ENCODE results near the gene CMBL. TPM values are rescaled to one million over a fixed set of nuclear protein-coding genes. Genes with fewer than 3 reads are reported as not detected.
A peak's percentile ranks its signal among the peaks of the same experiment; 100 is the strongest.
"Not testable (repeated sequence)": the region's sequence is repeated elsewhere in the genome, so short reads cannot be mapped to it uniquely, and the experiment has no call there.

Gene CMBL
- polyA plus RNA-seq, 3 donors, result 41.2 to 52.2 (median 41.6) TPM

DNA sequence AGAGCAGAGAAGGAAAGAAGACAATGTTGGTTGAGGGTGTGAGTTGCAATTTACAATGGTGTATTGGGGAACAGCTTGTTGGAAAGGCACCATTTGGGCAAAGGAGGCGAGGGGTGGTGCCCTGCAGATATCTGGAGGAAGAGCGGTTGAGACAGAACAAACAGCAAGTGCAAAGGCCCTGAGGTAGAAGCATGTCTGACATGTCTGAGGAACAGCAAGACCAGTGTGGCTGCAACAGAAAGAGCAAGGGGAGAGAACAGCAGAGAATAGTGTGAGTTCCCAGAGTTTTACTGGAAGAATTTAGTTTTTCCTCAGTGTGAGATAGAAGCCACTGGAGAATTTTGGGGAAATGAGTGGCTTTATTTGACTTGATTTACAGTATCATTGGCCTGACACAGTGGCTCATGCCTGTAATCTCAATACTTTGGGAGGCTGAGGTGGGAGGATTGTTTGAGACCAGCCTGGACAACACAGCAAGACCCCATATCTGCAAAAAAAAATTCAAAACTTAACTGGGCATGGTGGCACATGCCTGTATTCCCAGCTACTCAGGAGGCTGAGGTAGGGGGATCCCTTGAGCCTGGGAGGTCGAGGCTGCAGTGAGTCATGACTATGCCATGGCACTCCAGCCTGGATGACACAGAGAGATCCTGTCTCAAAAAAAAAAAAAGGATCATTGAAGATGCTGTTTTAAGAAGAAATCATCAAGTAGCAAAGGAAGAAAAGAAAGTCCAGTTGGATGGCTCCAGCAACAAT is 13.6 kb downstream of the CMBL start:
- DNase-seq (ENCODE audit: extremely low read depth in 1 of 11, low read depth in 9 of 11, low spot score in 4 of 11), result no peak

DNA sequence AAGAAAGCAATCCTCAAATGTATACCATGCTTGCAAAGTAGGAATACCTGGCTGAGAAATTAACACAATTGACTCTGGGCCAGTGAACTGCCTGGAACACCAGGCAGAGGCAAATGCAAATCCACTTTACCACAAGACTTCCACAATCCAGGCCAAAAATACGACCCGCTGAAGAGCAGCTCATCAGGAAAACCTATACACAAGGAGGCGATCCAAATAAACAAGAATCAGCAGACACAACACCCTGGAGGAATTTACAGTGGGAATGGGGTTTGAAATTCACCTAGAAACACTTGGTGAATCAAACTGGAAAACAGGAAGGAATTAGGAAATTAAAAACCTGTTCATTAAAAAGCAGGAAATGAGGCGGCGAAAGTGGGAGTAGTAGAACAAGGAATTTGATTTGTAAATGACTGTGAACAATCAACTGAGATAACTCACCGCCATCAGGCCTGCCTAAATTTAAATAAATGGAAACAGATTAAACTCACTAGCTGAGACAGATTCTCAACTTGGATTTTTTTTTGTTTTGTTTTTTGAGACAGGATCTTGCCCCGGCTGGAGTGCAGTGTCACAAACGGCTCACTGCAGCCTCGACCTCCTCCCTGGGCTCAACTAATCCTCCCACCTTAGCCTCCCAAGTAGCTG is 15.9 kb downstream of the CMBL start:
- DNase-seq (ENCODE audit: extremely low read depth in 1 of 11, low read depth in 9 of 11, low spot score in 4 of 11), result no peak

DNA sequence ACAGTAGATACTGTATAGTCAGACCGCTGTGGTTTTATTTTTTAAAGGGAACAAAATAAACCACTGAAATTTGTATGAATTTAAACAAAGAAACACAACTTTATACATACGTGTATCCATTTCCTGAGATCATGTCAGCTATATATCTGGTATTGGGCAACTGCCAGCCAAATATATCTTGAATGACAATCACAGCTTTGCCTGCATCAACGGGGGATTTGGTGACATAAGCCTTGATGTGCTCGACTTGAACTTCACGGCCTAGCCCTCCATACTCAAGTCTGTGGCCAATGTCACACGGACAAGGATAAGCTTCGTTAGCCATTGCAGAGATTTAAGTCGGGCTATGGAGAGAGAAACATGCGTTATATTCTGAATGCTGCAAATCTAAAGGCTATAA is 17.3 kb downstream of the CMBL start:
- no peak for DNase-seq (ENCODE audit: extremely low read depth in 1 of 11, low read depth in 9 of 11, low spot score in 4 of 11)

DNA sequence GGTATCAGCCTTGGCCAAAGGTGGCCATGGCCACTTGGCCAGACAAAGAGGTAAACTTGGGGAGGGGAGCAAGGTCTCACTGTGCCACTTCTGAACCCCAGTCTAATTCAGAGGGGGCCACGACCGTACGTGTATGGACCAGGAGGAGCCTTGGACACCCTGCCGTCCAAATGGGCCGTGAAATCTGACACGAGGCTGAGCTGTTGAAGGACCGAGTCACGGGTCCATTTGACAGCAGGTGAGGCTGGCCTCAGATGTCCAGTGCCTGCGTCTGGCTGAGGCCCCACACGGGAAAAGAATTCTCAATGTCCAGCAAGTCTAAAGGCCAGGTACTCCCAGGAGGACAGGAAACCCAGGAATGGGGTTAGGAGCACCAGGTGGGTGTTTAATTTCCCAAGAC is 17.7 kb downstream of the CMBL start:
- no peak for DNase-seq (ENCODE audit: extremely low read depth in 1 of 11, low read depth in 9 of 11, low spot score in 4 of 11)

DNA sequence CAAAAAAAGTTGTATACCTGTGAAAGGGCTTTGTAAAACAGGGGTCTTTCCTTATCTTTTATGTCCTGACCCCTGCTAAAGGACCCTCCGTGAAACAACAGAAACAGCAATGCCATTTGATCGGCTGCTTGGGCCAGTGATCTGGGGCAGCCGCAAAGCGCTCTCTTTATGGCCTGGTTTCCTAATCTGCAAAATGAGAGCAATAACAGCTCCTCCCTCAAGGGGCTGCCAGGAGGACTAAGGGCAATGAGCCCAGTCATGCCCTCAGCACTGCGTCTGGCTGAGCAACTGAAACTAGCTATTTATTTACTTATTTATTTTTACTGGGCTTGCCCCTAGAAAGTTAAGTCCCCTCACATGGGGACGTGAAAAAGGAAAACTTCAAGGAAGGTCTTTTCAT is 18.3 kb downstream of the CMBL start:
- no peak for DNase-seq (ENCODE audit: extremely low read depth in 1 of 11, low read depth in 9 of 11, low spot score in 4 of 11)

DNA sequence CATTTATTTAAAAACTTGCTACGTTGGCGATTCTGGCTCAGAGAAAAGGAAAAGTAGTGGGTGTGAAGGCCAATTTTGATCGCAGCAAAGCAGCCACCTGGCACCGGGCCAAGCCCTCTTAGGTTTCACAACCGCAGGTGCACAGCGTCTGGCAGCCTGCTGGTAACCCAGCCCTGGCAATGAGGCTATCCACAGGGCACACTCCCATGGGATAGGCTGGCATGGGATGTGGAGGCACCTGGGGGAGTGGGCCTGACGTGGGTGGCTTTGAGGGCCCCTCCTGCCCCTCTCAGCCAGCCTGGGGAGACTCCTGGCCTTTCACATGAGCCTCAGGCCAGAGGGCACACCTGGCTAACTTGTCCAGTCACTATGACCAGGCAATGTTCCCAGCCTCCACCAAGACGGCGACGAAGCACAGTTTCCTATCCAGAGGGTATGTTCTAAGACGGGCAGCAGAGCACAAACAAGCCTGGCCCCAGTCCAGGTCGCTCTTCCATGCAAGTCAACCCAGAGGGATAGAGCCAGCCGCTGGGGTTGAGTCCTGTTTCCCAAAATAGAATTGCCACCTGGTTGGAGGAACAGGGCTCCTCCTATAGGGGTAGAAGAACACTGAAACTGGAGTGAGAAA is 19.0 kb downstream of the CMBL start:
- peak in 8 of 11 donors; percentile 48 to 72 (median 62) for DNase-seq (ENCODE audit: extremely low read depth in 1 of 11, low read depth in 9 of 11, low spot score in 4 of 11)

DNA sequence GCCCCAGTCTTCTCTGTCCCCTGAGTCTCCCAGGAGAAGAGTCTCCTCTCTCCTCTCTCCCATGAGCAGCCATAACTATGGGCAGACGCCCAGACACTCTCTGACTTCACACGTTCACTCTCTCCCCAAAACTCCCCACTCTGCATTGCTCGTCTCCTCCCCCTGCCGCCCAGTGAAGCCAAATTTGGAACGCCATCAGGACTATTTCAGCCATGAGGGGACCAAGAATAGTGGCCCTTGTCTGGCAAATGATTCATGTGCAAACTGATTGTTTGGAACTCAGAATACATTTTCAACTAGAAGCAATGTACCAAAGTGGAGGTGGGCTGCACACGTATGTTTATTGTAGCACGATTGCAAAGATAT is 20.9 kb downstream of the CMBL start:
- no peak for DNase-seq (ENCODE audit: extremely low read depth in 1 of 11, low read depth in 9 of 11, low spot score in 4 of 11)

DNA sequence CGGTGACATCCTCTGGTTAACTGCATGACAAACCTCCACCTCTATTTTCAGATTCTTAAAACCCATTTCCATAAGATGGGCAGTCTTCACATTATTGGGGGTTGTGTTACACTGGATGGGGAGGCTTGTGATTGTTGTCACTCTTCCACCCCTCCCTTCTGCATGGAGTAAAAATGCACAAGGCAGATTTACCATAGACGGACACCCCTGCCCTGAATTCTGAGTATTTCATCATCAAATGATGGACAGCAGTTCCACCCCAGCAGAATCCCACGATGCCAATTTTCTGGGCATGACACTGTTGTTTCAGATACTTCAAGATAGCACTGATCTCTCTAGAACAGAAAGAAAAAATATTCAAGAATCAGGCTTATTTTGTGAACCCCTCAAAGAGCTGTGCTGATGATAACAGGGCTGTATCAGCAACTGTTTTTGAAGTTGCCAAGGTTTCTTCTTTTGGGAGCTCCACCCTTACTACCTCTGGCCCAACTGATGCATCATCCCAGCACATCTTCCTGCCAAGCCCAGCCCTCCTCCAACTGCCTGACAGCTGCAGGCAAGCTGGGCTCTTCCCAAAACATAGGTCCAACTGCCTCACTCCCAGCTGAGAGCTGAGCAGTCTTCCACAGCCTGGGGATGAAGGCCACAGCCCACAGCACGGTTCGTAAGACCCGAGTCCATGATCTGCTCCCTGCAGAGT is 21.4 kb downstream of the CMBL start:
- DNase-seq (ENCODE audit: extremely low read depth in 1 of 11, low read depth in 9 of 11, low spot score in 4 of 11), result no peak

DNA sequence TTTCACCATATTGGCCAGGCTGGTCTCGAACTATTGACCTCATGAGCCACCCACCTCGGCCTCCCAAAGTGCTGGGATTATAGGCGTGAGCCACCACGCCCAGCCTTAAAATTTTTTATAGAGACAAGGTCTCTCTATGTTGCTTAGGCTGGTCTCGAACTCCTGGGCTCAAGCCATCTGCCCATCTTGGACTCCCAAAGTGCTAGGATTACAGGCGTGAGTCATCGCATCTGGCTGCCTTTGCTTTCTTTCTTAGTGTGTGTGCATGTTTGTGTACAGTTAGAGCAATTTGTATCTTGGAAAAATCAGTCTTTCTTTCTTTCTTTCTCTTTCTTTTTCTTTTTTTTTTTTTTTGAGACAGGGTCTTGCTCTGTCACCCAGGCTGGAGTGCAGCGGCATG is 22.3 kb downstream of the CMBL start:
- DNase-seq (ENCODE audit: extremely low read depth in 1 of 11, low read depth in 9 of 11, low spot score in 4 of 11), result not testable (repeated sequence)

DNA sequence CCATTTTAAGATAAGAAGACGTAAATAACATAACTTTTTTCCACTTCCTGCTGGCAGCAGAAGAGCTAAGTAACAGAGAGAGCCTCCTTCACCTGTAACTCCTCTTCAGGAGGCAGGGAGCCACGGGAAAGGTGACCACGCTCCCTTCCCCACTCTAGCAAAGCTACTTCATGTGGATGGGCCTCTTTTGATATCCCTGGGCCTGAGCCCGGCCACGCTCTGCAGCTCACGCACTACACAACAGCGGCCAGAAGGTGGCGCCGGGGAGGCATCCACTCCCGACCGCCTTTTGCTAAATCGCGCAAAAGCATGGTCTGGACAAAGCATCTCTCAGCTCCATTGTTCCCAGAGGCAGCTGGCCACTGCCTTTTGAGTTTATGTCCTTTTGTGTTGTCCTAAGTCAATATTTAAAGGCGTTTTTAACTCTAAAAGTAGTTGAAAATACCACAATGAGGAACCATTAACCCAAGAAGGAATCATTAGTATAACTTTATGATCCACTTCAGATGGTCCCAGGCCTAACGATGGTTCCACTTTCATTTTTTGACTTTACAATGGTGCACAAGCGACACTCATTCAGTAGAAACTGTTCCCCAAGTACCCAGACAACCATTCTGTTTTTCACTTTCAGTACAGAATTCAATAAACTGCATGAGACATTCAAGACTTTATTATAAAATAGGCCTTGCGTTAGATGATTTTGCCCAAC is 23.6 kb downstream of the CMBL start:
- peak; percentile 68 to 81 (median 72) for DNase-seq (ENCODE audit: extremely low read depth in 1 of 11, low read depth in 9 of 11, low spot score in 4 of 11)

DNA sequence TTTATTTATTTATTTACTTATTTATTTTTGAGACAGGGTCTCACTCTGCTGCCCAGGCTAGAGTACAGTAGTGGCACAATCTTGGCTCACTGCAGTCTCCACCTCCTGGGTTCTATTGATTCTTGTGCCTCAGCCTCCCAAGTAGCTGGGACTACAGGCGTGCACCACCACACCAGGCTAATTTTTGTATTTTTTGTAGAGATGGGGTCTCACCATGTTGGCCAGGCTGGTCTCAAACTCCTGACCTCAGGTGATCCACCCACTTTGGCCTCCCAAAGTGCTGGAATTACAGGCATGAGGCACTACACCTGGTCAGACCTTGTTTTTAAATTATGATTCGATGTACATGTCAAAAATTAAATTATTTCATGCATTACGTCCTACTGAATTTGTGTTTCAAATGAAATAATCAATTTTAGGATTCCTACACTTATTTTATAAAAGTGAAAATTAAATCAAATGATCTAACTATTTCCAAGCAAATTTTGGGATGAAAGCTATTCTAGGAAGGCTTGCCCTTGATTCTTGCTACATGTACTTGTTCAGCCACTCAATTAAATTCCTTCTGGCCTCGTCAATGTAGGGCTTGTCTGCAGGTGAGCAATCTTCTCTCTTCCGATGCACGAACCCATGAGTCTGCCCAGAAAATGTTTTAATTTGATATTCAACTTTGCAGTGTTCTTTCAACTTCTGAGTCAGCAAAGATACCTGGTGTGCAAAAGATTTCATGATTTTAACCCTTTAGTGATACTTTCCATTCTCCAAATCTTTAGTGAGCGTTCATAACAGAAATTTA is 27.6 kb downstream of the CMBL start:
- DNase-seq (ENCODE audit: extremely low read depth in 1 of 11, low read depth in 9 of 11, low spot score in 4 of 11), result no peak

DNA sequence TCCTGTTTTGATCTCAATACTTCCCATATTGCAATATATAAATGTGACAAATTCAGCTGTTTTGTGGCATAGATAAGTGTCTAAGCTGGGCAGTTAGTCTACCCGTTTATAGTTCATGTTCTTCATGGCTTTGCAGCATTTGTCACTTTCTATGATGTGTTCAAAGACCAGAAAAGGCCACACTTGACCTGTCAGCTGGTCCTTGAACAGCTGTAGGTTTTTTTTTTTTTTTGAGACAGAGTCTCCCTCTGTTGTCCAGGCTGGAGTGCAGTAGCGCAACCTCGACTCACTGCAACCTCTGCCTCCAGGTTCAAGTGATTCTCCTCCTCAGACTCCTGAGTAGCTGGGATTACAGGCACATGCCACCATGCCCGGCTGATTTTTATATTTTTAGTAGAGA is 28.4 kb downstream of the CMBL start:
- DNase-seq (ENCODE audit: extremely low read depth in 1 of 11, low read depth in 9 of 11, low spot score in 4 of 11), result no peak

DNA sequence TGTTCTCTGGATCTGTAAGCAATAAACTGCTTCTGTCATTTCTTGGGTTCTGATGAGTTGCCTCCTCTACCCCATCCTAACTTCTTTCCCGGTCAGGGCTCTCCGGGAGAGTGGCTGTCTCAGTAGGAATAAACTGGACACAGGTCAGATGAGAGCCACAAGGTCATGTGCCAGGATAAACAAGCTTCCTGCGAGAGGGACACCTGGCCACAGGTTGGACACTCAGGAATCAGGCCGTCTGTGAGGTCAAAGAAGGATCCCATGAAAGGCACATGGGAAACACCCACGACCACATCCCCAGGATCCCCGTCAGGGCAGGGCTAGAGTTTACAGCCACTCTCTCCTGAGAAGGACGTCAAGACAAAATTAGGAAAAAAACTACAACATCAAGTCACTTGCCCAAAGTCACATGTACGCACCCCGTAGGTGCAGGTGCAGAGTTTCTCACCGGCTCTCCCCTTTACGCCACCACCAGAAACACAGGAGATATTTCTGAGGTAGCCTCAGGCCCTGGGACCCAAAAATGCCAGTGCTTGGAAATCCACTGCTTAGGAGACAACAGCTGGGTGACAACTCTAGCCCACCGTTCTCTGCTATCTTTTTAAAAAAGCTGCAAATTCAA is 28.9 kb downstream of the CMBL start:
- DNase-seq (ENCODE audit: extremely low read depth in 1 of 11, low read depth in 9 of 11, low spot score in 4 of 11), result no peak

DNA sequence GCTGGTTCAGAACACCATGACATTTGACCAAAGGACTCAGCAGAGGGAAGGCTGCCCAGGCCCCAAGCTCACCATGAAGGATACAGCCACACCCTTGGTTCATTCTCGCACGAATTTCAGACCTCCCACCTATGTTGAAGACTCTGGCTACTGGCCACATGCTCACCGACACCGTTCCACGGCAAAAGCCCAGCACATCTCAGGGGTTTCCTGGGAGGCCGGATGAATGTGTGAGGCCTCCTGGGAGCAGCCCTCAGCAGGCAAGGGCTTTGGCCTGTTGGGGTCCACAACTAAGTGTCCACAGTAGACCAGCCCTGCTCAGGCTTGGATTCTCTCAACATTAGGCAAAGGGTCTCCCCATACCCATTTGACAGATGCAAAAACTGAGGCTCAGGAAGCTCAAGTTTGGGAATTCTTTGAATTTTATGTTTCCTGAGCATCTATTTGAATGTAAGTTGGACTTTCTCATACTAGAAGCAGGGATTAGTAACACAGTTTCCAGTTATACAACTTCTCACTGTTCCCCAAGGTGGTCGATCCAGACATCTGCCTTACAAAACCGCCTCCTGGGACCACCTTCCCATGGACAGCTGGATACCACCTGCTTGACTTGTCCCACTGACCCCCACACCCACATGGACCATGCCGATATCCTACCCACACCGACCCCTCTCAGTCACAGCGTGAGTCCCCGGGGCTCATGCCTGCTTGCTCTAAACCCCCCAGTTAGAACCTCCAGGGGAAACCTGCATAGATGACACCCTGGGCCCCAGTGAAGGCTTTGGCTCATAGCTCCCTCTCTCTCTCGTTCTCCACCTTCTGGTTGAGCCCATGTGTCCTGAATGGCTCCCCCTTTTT is 29.7 kb downstream of the CMBL start:
- DNase-seq (ENCODE audit: extremely low read depth in 1 of 11, low read depth in 9 of 11, low spot score in 4 of 11), result no peak

DNA sequence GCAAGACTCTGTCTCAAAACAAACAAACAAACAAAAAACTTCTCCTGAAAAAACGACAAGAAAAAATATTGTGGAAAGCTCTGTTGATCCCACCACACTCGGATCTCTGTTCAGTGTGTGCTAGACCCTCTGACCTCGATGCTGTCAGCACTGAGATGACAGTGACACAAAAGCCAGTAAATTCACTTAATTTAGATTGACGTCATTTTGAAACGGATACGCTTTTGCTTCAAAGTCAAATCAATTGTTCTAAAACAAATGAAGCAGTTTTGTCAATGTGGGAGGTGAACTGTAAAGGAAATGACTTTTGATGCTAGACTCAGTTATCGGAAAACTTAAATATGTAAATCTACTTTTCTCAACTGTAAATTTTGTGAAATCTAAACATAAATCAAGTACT is 31.0 kb downstream of the CMBL start:
- no peak for DNase-seq (ENCODE audit: extremely low read depth in 1 of 11, low read depth in 9 of 11, low spot score in 4 of 11)

DNA sequence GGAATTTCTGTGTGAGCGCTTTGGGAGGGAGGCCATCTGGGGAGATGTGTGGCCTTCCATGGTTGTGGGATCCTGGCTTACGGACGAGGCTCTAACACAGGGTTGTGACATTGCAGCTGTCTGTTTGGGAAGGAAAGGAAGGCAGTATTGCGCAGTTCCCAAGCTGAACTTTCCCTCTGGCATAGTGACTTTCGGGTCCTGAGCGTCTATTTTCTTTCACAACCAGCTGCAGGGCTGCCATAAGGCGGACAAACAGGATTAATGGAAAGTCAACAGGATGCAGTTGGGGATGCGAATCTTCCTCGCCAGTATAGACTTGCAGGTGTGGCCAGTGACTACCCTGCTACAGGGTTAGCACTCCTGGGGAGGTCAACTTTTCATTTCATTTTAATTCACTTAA is 31.7 kb downstream of the CMBL start:
- no peak for DNase-seq (ENCODE audit: extremely low read depth in 1 of 11, low read depth in 9 of 11, low spot score in 4 of 11)

DNA sequence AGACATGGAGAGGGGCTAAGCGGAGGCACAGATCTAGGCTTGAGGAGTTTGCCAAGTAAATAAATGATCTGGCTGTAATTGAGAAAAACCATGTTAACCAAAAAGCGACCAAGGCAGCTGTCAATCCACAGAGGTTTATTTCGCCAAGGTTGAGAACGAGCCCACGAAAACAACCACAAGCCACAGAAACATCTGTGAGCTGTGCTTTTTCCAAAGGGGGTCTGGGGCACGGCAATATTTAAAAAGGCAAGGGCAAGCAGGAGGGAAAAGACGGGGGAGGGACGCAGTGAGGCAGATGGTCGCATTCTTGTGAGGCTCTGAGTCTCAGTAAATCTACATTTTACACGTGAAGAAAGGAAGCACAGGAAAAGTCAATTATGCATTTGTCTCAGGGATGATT is 32.2 kb downstream of the CMBL start:
- DNase-seq (ENCODE audit: extremely low read depth in 1 of 11, low read depth in 9 of 11, low spot score in 4 of 11), result no peak

Measured in renal cortex interstitium (tissue), 11 donors.